ENCODE data around the gene UPF1.

UPF1 gene

GRCh38 chr19:18904334-18905057 lies 72.7 kb downstream of the UPF1 start:
- H3K4me3 ChIP-seq (ENCODE audit: low read depth, low read length), result no peak overlapping the region
- TF ChIP-seq, protein P1, sequence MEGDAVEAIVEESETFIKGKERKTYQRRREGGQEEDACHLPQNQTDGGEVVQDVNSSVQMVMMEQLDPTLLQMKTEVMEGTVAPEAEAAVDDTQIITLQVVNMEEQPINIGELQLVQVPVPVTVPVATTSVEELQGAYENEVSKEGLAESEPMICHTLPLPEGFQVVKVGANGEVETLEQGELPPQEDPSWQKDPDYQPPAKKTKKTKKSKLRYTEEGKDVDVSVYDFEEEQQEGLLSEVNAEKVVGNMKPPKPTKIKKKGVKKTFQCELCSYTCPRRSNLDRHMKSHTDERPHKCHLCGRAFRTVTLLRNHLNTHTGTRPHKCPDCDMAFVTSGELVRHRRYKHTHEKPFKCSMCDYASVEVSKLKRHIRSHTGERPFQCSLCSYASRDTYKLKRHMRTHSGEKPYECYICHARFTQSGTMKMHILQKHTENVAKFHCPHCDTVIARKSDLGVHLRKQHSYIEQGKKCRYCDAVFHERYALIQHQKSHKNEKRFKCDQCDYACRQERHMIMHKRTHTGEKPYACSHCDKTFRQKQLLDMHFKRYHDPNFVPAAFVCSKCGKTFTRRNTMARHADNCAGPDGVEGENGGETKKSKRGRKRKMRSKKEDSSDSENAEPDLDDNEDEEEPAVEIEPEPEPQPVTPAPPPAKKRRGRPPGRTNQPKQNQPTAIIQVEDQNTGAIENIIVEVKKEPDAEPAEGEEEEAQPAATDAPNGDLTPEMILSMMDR (conservative IDR thresholded peaks at IDR 0.05; ENCODE audit: low read depth, low read length), result no peak
- DNase-seq (ENCODE audit: low read depth), result no peak

GRCh38 chr19:18905058-18905456 lies 73.3 kb downstream of the UPF1 start:
- DNase-seq (ENCODE audit: low read depth), result no peak
- no peak overlapping the region for H3K4me3 ChIP-seq (ENCODE audit: low read depth, low read length)
- TF ChIP-seq, protein P1 (conservative IDR thresholded peaks at IDR 0.05; ENCODE audit: low read depth, low read length), result no peak

- TF ChIP-seq, protein P1 (conservative IDR thresholded peaks at IDR 0.05; ENCODE audit: low read depth, low read length), result no peak
- H3K4me3 ChIP-seq (ENCODE audit: low read depth, low read length), result no peak overlapping the region
Observed at GRCh38 chr19:18905513-18906236, 73.9 kb downstream of the UPF1 start.

GRCh38 chr19:18906605-18907519 lies 75.1 kb downstream of the UPF1 start:
- DNase-seq (ENCODE audit: low read depth), result no peak
- TF ChIP-seq, protein P1 (conservative IDR thresholded peaks at IDR 0.05; ENCODE audit: low read depth, low read length), result no peak
- no peak overlapping the region for H3K4me3 ChIP-seq (ENCODE audit: low read depth, low read length)

More at GRCh38 chr19:18905513-18906236, 73.9 kb downstream of the UPF1 start:
- DNase-seq (ENCODE audit: low read depth), result no peak

- TF ChIP-seq, protein P1 (conservative IDR thresholded peaks at IDR 0.05; ENCODE audit: low read depth, low read length), result no peak
- H3K4me3 ChIP-seq (ENCODE audit: low read depth, low read length), result no peak overlapping the region
- no peak for DNase-seq (ENCODE audit: low read depth)
Observed at GRCh38 chr19:18908917-18909619, 77.3 kb downstream of the UPF1 start.

DNA sequence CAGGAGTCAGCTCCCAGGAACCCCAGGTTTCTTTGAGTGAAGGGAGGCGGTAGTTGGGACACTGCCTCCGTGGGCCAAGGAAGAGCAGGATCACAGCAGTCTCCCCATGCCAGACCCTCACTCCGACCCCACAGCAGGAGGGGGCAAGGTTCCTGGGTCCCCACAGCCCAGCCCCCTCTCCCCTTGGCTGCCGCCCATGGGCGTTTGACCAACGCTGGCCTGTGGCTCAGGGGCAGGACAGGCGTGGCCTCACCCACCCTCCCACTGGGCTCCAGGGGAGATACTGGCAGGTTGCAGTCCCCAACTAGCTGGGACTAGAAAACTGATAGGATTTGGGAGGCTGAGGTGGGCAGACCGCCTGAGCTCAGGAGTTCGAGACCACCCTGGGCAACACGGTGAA lies 78.3 kb downstream of the UPF1 start:
- no peak for DNase-seq (ENCODE audit: low read depth)
- TF ChIP-seq, protein P1 (conservative IDR thresholded peaks at IDR 0.05; ENCODE audit: low read depth, low read length), result no peak
- no peak overlapping the region for H3K4me3 ChIP-seq (ENCODE audit: low read depth, low read length)
